H1 (cell line): ENCODE data around the gene PPFIBP2. TPM values are rescaled to one million over a fixed set of nuclear protein-coding genes. Genes with fewer than 3 reads are reported as not detected.

Source experiments
- CTCF ChIA-PET: fragments of 300-600 bp; sonication (Branson Sonifier 250); formaldehyde crosslinking; loops from one replicate; lab custom pipeline; 2021; ENCODE audit not compliant: partially characterized antibody; lab: Charles Lee
- POLR2A ChIA-PET: fragments of 300-600 bp; sonication (Branson Sonifier 250); formaldehyde crosslinking; loops from one replicate; lab custom pipeline; 2021; ENCODE audit warnings: inconsistent platforms; ENCODE audit not compliant: partially characterized antibody; lab: Charles Lee
- DNase-seq, 2 experiments: peaks; one replicate each; pipeline versions ENCODE4 v3.0.0 to v3.0.0-alpha.2; 2010 to 2022; ENCODE audit warnings: low spot score in 2 of 2, low read depth in 1 of 2, mixed read lengths in 1 of 2
- FAIRE-seq: peaks from 2 replicates; lab custom pipeline; 2011; peaks lifted over from hg19 to GRCh38; lab: Jason Lieb, UNC
- H2AFZ ChIP-seq: 2 replicates; pipeline ENCODE4 v1.8.1; 2012; ENCODE audit warnings: low read length, inconsistent platforms
- H2AK5ac ChIP-seq: 2 replicates; pipeline ENCODE4 v1.6.1; 2013; ENCODE audit warnings: low read depth, low read length
- H2BK120ac ChIP-seq: replicated peaks from 2 replicates; pipeline ENCODE3; 2013; ENCODE audit warnings: low read depth, low read length, inconsistent platforms
- H2BK12ac ChIP-seq: 2 replicates; pipeline ENCODE4 v1.6.1; 2013; ENCODE audit warnings: low read depth, low read length
- H2BK15ac ChIP-seq: 2 replicates; pipeline ENCODE4 v1.6.1; 2013; ENCODE audit warnings: low read length
- H2BK20ac ChIP-seq: 2 replicates; pipeline ENCODE4 v1.6.1; 2013; ENCODE audit warnings: low read length
- H2BK5ac ChIP-seq: 2 replicates; pipeline ENCODE4 v1.6.1; 2013; ENCODE audit warnings: low read depth, low read length
- H3K14ac ChIP-seq: 2 replicates; pipeline ENCODE4 v1.6.1; 2013; ENCODE audit warnings: inconsistent platforms; ENCODE audit not compliant: insufficient read length
- H3K18ac ChIP-seq: 2 replicates; pipeline ENCODE4 v1.6.1; 2013; ENCODE audit warnings: low read length; ENCODE audit errors: extremely low read depth
- H3K23ac ChIP-seq: 2 replicates; pipeline ENCODE4 v1.6.1; 2013; ENCODE audit warnings: inconsistent platforms; ENCODE audit not compliant: insufficient read length
- H3K23me2 ChIP-seq: 2 replicates; pipeline ENCODE4 v1.6.1; 2013; ENCODE audit warnings: low read depth, low read length
- H3K27ac ChIP-seq: 2 replicates; pipeline ENCODE4 v1.6.1; 2011; ENCODE audit warnings: low read depth, low read length, inconsistent platforms
- H3K27me3 ChIP-seq, 4 experiments: replicated peaks in 1 of 4; 1 replicate in 1 of 4; 2 replicates in 3 of 4; pipeline versions ENCODE4 v1.6.1 to v1.8.1; 2011 to 2013; ENCODE audit warnings: low read length in 3 of 4, mild to moderate bottlenecking in 3 of 4, inconsistent platforms in 2 of 4, mixed read lengths in 2 of 4, moderate library complexity in 1 of 4; ENCODE audit not compliant: control insufficient read depth in 3 of 4, insufficient read depth in 3 of 4; ENCODE audit errors: extremely low read depth in 1 of 4
- H3K36me3 ChIP-seq, 4 experiments: 2 replicates each; pipeline versions ENCODE4 v1.6.1 to v1.8.1; 2011 to 2013; ENCODE audit warnings: mild to moderate bottlenecking in 4 of 4, low read length in 3 of 4, moderate library complexity in 2 of 4, control low read depth in 1 of 4, inconsistent platforms in 1 of 4; ENCODE audit not compliant: insufficient read depth in 4 of 4, control insufficient read depth in 2 of 4
- H3K4ac ChIP-seq: replicated peaks from 2 replicates; pipeline ENCODE3; 2013; ENCODE audit warnings: low read length, low read depth, mixed read lengths, inconsistent platforms; ENCODE audit not compliant: insufficient read length
- H3K4me1 ChIP-seq, 4 experiments: replicated peaks in 1 of 4; 1 replicate in 1 of 4; 2 replicates in 3 of 4; pipeline versions ENCODE4 v1.6.1 to v1.8.1; 2011 to 2013; ENCODE audit warnings: low read length in 3 of 4, inconsistent platforms in 2 of 4, mixed read lengths in 1 of 4; ENCODE audit not compliant: insufficient read depth in 4 of 4, control insufficient read depth in 3 of 4
- H3K4me2 ChIP-seq, 2 experiments: 2 replicates each; pipeline versions ENCODE4 v1.6.1 to v1.8.1; 2011 to 2013; ENCODE audit warnings: low read depth in 2 of 2, low read length in 2 of 2, control low read depth in 1 of 2, inconsistent platforms in 1 of 2, mild to moderate bottlenecking in 1 of 2; ENCODE audit not compliant: insufficient read depth in 1 of 2
- H3K4me3 ChIP-seq, 4 experiments: fragments of 200-600, 300-600 bp in 1 of 4; sonication (generic), shearing (Covaris generic), sonication (Bioruptor Twin) in 1 of 4; 2 replicates each; pipeline versions ENCODE4 v1.5.1 to v1.8.1; 2011 to 2016; ENCODE audit warnings: low read length in 4 of 4, low read depth in 3 of 4, control low read depth in 2 of 4, inconsistent platforms in 2 of 4, mild to moderate bottlenecking in 2 of 4, mixed read lengths in 1 of 4, moderate library complexity in 1 of 4; ENCODE audit not compliant: insufficient read depth in 2 of 4; ENCODE audit errors: extremely low read depth in 1 of 4
- H3K56ac ChIP-seq: replicated peaks from 2 replicates; pipeline ENCODE3; 2013; ENCODE audit warnings: low read depth, mild to moderate bottlenecking, mixed read lengths, low read length, inconsistent platforms; ENCODE audit not compliant: insufficient read length
- H3K79me1 ChIP-seq: 2 replicates; pipeline ENCODE4 v1.6.1; 2013; ENCODE audit warnings: low read depth, low read length, control low read depth
- H3K79me2 ChIP-seq, 2 experiments: 2 replicates each; pipeline versions ENCODE4 v1.6.1 to v1.8.1; 2012 to 2013; ENCODE audit warnings: low read length in 2 of 2, mild to moderate bottlenecking in 2 of 2, inconsistent platforms in 1 of 2; ENCODE audit not compliant: insufficient read depth in 2 of 2, control insufficient read depth in 1 of 2
- H3K9ac ChIP-seq, 4 experiments: replicated peaks in 1 of 4; 1 replicate in 1 of 4; 2 replicates in 3 of 4; pipeline versions ENCODE4 v1.6.1 to v1.8.1; 2011 to 2013; ENCODE audit warnings: low read depth in 3 of 4, low read length in 3 of 4, control low read depth in 2 of 4, mild to moderate bottlenecking in 2 of 4, moderate library complexity in 2 of 4, inconsistent platforms in 1 of 4; ENCODE audit errors: extremely low read depth in 1 of 4
- H3K9me3 ChIP-seq, 2 experiments: 2 replicates each; pipeline versions ENCODE4 v1.6.1 to v1.8.1; 2012 to 2013; ENCODE audit warnings: mild to moderate bottlenecking in 2 of 2, moderate library complexity in 2 of 2, control low read depth in 1 of 2, inconsistent platforms in 1 of 2, low read depth in 1 of 2, low read length in 1 of 2, mixed read lengths in 1 of 2; ENCODE audit not compliant: insufficient read depth in 2 of 2
- H4K20me1 ChIP-seq, 2 experiments: replicated peaks in 1 of 2; 2 replicates each; pipeline versions ENCODE3 to v1.8.1; 2011 to 2013; ENCODE audit warnings: inconsistent platforms in 2 of 2, low read length in 2 of 2, mild to moderate bottlenecking in 1 of 2; ENCODE audit not compliant: insufficient read depth in 2 of 2, control insufficient read depth in 1 of 2
- H4K5ac ChIP-seq: 2 replicates; pipeline ENCODE4 v1.6.1; 2013; ENCODE audit warnings: low read length, low read depth, mixed read lengths, inconsistent platforms; ENCODE audit not compliant: insufficient read length
- H4K8ac ChIP-seq: 2 replicates; pipeline ENCODE4 v1.8.0; 2013; ENCODE audit warnings: mild to moderate bottlenecking, moderate library complexity, low read length, inconsistent platforms; ENCODE audit not compliant: insufficient read depth; ENCODE audit errors: extremely low read depth
- H4K91ac ChIP-seq: replicated peaks from 2 replicates; pipeline ENCODE3; 2013; ENCODE audit warnings: low read length, mixed read lengths, inconsistent platforms; ENCODE audit not compliant: insufficient read length
- MAX ChIP-seq: IDR thresholded peaks from 2 replicates; pipeline ENCODE4 v1.6.1; 2012; ENCODE audit warnings: inconsistent platforms
- TAF1 ChIP-seq: IDR thresholded peaks from 2 replicates; pipeline ENCODE4 v1.6.1; 2011; ENCODE audit warnings: mild to moderate bottlenecking, low read depth, low read length
- WGBS, 2 experiments: shearing (Covaris generic) in 1 of 2; methylation state at CpG; one replicate each; pipeline versions ENCODE4 v1.1.6 to v1.1.7; 2013 to 2015; ENCODE audit warnings: low lambda C conversion rate in 2 of 2, mixed read lengths in 2 of 2, inconsistent platforms in 1 of 2, low coverage in 1 of 2, missing lambda C conversion rate in 1 of 2; ENCODE audit not compliant: insufficient replicate concordance in 2 of 2, insufficient coverage in 1 of 2, insufficient read length in 1 of 2; ENCODE audit errors: extremely low coverage in 1 of 2, missing lambda C conversion rate in 1 of 2; 5-methylcytosine and 5-hydroxymethylcytosine counted together
- polyA plus RNA-seq, 7 experiments: library from polyadenylated mRNA; depleted of rRNA in 3 of 7; stranded (reverse) in 5 of 7; unstranded in 2 of 7; fragments of >200 nt in 5 of 7; fragments of 200-250 nt in 2 of 7; gene quantifications; 1 replicate in 5 of 7; 2 replicates in 1 of 7; 4 replicates in 1 of 7; pipeline versions ENCODE4 v1.2.1 to v1.2.3, GENCODE V29; 2011 to 2013; ENCODE audit warnings: missing spikeins in 2 of 7, mixed read lengths in 2 of 7
- total RNA-seq: library from RNA; stranded (reverse); fragmentation: NEBNext Ultra II Directional; extraction: Animal tissue kit (Norgen Biotek cat#: 25700); gene quantifications from 2 replicates; pipeline ENCODE4 v1.2.1, GENCODE V29; 2021

The PPFIBP2 gene
- total and polyA plus RNA-seq, 2 of the 8 experiments (the other 6 are each of a cell fraction or from before 2014, with no cell fraction given), result 5.5 to 9.8 TPM

- Histone ChIP-seq H3K9ac (no peak overlapping the region), H4K20me1 (no peaks in the 10 kb centered on the region), H3K4me3 (no peak overlapping the region), H2AFZ (no peak overlapping the region), H3K4me2 (no peak overlapping the region), H2BK120ac (no peak overlapping the region), H3K18ac (no peak overlapping the region), H3K14ac (no peak overlapping the region), H2BK5ac (no peak overlapping the region), H3K27ac (no peak overlapping the region), H3K79me1 (no peaks in the 10 kb centered on the region), H4K8ac (no peak overlapping the region), H4K91ac (no peak overlapping the region), H3K4ac (no peak overlapping the region), H3K9me3 (no peaks in the 10 kb centered on the region), H2BK15ac (no peak overlapping the region; the same call in 1 of the 2 replicates), H2BK12ac (no peak overlapping the region), H2AK5ac (no peak overlapping the region), H3K23ac (no peak overlapping the region), H3K56ac (no peak overlapping the region), H3K27me3 (no peaks in the 10 kb centered on the region), H4K5ac (no peak overlapping the region), H3K4me1 (peaks cover 0 to 9% (median 8%) of the 10 kb centered on the region in 4 experiments; a peak in 3 of 7 replicates), H3K36me3 (no peaks in the 10 kb centered on the region), H2BK20ac (no peak overlapping the region), H3K79me2 (no peaks in the 10 kb centered on the region), H3K23me2 (no peaks in the 10 kb centered on the region)
- TF ChIP-seq TAF1, result no peak
- TF ChIP-seq MAX, result no peak
- DNase-seq (no peak), FAIRE-seq (no peak)
- CTCF ChIA-PET, result interaction anchor here (0.8 to 1.1 kb wide), 4 partner anchors 11 to 500 kb away, joined by 3 to 6 read pairs (median 3); no protein-coding TSS in a partner anchor
- POLR2A ChIA-PET, result interaction anchor here (0.6 kb wide), 1 partner anchor 673 kb away, joined by 3 read pairs; no protein-coding TSS in a partner anchor
- 72% methylated on average over 8 of the region's 8 CpGs; no CpG with 5 or more reads in 1 of the 2 experiments for WGBS, 2 experiments
Measured at GRCh38 chr11:7597620-7598019, 83.8 kb downstream of the PPFIBP2 start.
